SK-N-SH (cell line): Measurements from ENCODE around the gene CXXC1. TPM values are rescaled to one million over a fixed set of nuclear protein-coding genes. Genes with fewer than 3 reads are reported as not detected.

Source experiments
- CTCF ChIA-PET: fragments of 300-600, 350-600 bp; formaldehyde crosslinking; extraction: SDS; loops from one replicate; lab custom pipeline; 2021; lab: Yijun Ruan, JAX
- POLR2A ChIA-PET: fragments of 350-600 bp; sonication (Branson Sonifier 250); formaldehyde crosslinking; extraction: SDS; loops from one replicate; lab custom pipeline; 2020; ENCODE audit warnings: antibody characterized with exemption, inconsistent platforms; lab: Yijun Ruan, JAX
- DNase-seq: peaks from one replicate; pipeline ENCODE4 v3.0.0; 2012
- H2AFZ ChIP-seq: fragments of 200-600 bp; sonication (generic); 2 replicates; pipeline ENCODE4 v1.8.1; 2016; ENCODE audit warnings: antibody characterized with exemption, mild to moderate bottlenecking, low read depth
- H3F3A ChIP-seq: fragments of 200-600 bp; sonication (generic); replicated peaks from 2 replicates; pipeline ENCODE3; 2016; ENCODE audit warnings: antibody characterized with exemption, mild to moderate bottlenecking; ENCODE audit not compliant: insufficient read depth
- H3K27ac ChIP-seq, 2 experiments: fragments of 200-500 bp in 1 of 2; fragments of 200-600 bp in 1 of 2; sonication (Bioruptor generic) in 1 of 2; sonication (generic), shearing (Covaris generic) in 1 of 2; 2 replicates each; pipeline versions ENCODE4 v1.5.1 to v1.6.1; 2014 to 2016; ENCODE audit warnings: low read depth in 2 of 2, inconsistent platforms in 1 of 2, low read length in 1 of 2, mild to moderate bottlenecking in 1 of 2, mixed read lengths in 1 of 2
- H3K27me3 ChIP-seq: fragments of 200-600 bp; sonication (generic), shearing (Covaris generic); 2 replicates; pipeline ENCODE4 v1.6.1; 2016; ENCODE audit warnings: mixed run types; ENCODE audit not compliant: insufficient read depth
- H3K36me3 ChIP-seq, 2 experiments: fragments of 200-500 bp in 1 of 2; fragments of 200-600 bp in 1 of 2; sonication (Bioruptor generic) in 1 of 2; sonication (generic) in 1 of 2; replicated peaks in 1 of 2; 2 replicates each; pipeline versions ENCODE3 to v1.5.1; 2014 to 2016; ENCODE audit warnings: low read length in 1 of 2, mild to moderate bottlenecking in 1 of 2; ENCODE audit not compliant: insufficient read depth in 2 of 2, control insufficient read depth in 1 of 2
- H3K4me1 ChIP-seq, 2 experiments: fragments of 200-500 bp in 1 of 2; fragments of 200-600 bp in 1 of 2; sonication (Bioruptor generic) in 1 of 2; sonication (generic), shearing (Covaris generic) in 1 of 2; 2 replicates each; pipeline versions ENCODE4 v1.5.1 to v1.6.1; 2014 to 2016; ENCODE audit warnings: low read depth in 1 of 2, low read length in 1 of 2, mixed run types in 1 of 2; ENCODE audit not compliant: insufficient read depth in 2 of 2, control insufficient read depth in 1 of 2
- H3K4me2 ChIP-seq: fragments of 200-600 bp; sonication (generic), shearing (Covaris generic); 2 replicates; pipeline ENCODE4 v1.6.1; 2017; ENCODE audit warnings: mixed run types
- H3K4me3 ChIP-seq, 2 experiments: fragments of 200-500 bp in 1 of 2; fragments of 200-600 bp in 1 of 2; sonication (Bioruptor generic) in 1 of 2; sonication (generic), shearing (Covaris generic) in 1 of 2; 2 replicates each; pipeline versions ENCODE4 v1.5.1 to v1.8.1; 2014 to 2016; ENCODE audit warnings: low read depth in 2 of 2, inconsistent platforms in 1 of 2, low read length in 1 of 2, mild to moderate bottlenecking in 1 of 2, mixed read lengths in 1 of 2, moderate library complexity in 1 of 2
- H3K79me2 ChIP-seq: fragments of 200-600 bp; sonication (generic); 2 replicates; pipeline ENCODE4 v1.8.1; 2017; ENCODE audit warnings: mild to moderate bottlenecking; ENCODE audit not compliant: insufficient read depth
- H3K9ac ChIP-seq: fragments of 200-600 bp; sonication (generic); 2 replicates; pipeline ENCODE4 v1.6.1; 2017; ENCODE audit warnings: mixed run types
- H3K9me2 ChIP-seq: fragments of 200-600 bp; sonication (generic); 2 replicates; pipeline ENCODE4 v1.6.1; 2017; ENCODE audit warnings: mixed run types
- H3K9me3 ChIP-seq: fragments of 200-600 bp; sonication (generic); 2 replicates; pipeline ENCODE4 v1.6.1; 2017; ENCODE audit warnings: mixed run types, mild to moderate bottlenecking, moderate library complexity
- H4K20me1 ChIP-seq: fragments of 200-600 bp; sonication (generic); 2 replicates; pipeline ENCODE4 v1.6.1; 2017; ENCODE audit warnings: mild to moderate bottlenecking, mixed run types; ENCODE audit not compliant: insufficient read depth
- CHD2 ChIP-seq: fragments of 150-350 bp; IDR thresholded peaks from 2 replicates; pipeline ENCODE4 v1.6.1; 2018; ENCODE audit warnings: low read length; ENCODE audit not compliant: partially characterized antibody
- ELF1 ChIP-seq: IDR thresholded peaks from 2 replicates; pipeline ENCODE4 v1.4.0; 2012
- EP300 ChIP-seq, 2 experiments: IDR thresholded peaks; 2 replicates each; pipeline versions ENCODE4 v1.4.0 to v1.6.1; 2012; ENCODE audit warnings: borderline replicate concordance in 1 of 2, low read depth in 1 of 2, low read length in 1 of 2
- FOXJ3 ChIP-seq: sonication (generic); formaldehyde crosslinking; IDR thresholded peaks from 2 replicates; pipeline ENCODE4 v1.5.1; 2020; ENCODE audit warnings: mild to moderate bottlenecking, missing genetic modification reagents
- FOXM1 ChIP-seq: IDR thresholded peaks from 2 replicates; pipeline ENCODE4 v1.4.0; 2012; ENCODE audit warnings: low read depth, mild to moderate bottlenecking
- GABPA ChIP-seq: IDR thresholded peaks from 2 replicates; pipeline ENCODE4 v1.4.0; 2012; ENCODE audit warnings: low read depth, mild to moderate bottlenecking
- MAX ChIP-seq: IDR thresholded peaks from 2 replicates; pipeline ENCODE4 v1.4.0; 2012; ENCODE audit warnings: low read depth
- MEF2A ChIP-seq: IDR thresholded peaks from 2 replicates; pipeline ENCODE4 v1.4.0; 2012; ENCODE audit warnings: low read depth, borderline replicate concordance
- MXI1 ChIP-seq: IDR thresholded peaks from 2 replicates; pipeline ENCODE4 v1.6.1; 2012; ENCODE audit warnings: mild to moderate bottlenecking, low read depth, low read length, improper control_type of control experiment
- NRF1 ChIP-seq: IDR thresholded peaks from 2 replicates; pipeline ENCODE4 v1.6.1; 2012; ENCODE audit warnings: low read depth, mild to moderate bottlenecking, low read length
- RFX5 ChIP-seq: IDR thresholded peaks from 2 replicates; pipeline ENCODE4 v1.6.1; 2012; ENCODE audit warnings: mild to moderate bottlenecking, improper control_type of control experiment, low read length
- SIN3A ChIP-seq: IDR thresholded peaks from 2 replicates; pipeline ENCODE4 v1.6.1; 2012; ENCODE audit warnings: low read depth, mild to moderate bottlenecking, low read length, moderate library complexity, borderline replicate concordance
- TAF1 ChIP-seq: IDR thresholded peaks from 2 replicates; pipeline ENCODE4 v1.6.1; 2012; ENCODE audit warnings: low read depth, mild to moderate bottlenecking, low read length, moderate library complexity, borderline replicate concordance
- TCF12 ChIP-seq: IDR thresholded peaks from 2 replicates; pipeline ENCODE4 v1.4.0; 2012
- YY1 ChIP-seq: IDR thresholded peaks from 2 replicates; pipeline ENCODE4 v1.4.0; 2012; ENCODE audit warnings: low read depth, mild to moderate bottlenecking
- WGBS: methylation state at CpG from one replicate; pipeline ENCODE4 v1.1.6; 2017; ENCODE audit warnings: low lambda C conversion rate; 5-methylcytosine and 5-hydroxymethylcytosine counted together
- polyA plus RNA-seq, 3 experiments: library from polyadenylated mRNA; depleted of rRNA; stranded (reverse); fragments of >200 nt; gene quantifications; 2 replicates each; pipeline ENCODE4 v1.2.3, GENCODE V29; 2012
- TF ChIP-seq, protein P1 (sequence below): fragments of 150-350 bp; IDR thresholded peaks from 2 replicates; pipeline ENCODE4 v1.6.1; 2016; ENCODE audit warnings: mild to moderate bottlenecking, low read depth, low read length
- TF ChIP-seq, protein P2 (sequence below): fragments of 200-600 bp; sonication (generic); IDR thresholded peaks from 2 replicates; pipeline ENCODE4 v1.6.1; 2017; ENCODE audit warnings: antibody characterized with exemption, mild to moderate bottlenecking, moderate library complexity
- TF ChIP-seq, protein P3 (sequence below): IDR thresholded peaks from 2 replicates; pipeline ENCODE4 v1.4.0; 2012; ENCODE audit warnings: low read depth, borderline replicate concordance
- TF ChIP-seq, protein P4 (sequence below): IDR thresholded peaks from 2 replicates; pipeline ENCODE4 v1.4.0; 2012; ENCODE audit warnings: low read depth, borderline replicate concordance

CXXC1 gene
- polyA plus RNA-seq, 1 of the 3 experiments (the other 2 are of a cell fraction): 128 TPM

- TF ChIP-seq MEF2A (no peak), YY1 (no peak), FOXJ3 (CRISPR knock-in tag) (no peak), MAX (no peak)
- TF ChIP-seq, protein P1, sequence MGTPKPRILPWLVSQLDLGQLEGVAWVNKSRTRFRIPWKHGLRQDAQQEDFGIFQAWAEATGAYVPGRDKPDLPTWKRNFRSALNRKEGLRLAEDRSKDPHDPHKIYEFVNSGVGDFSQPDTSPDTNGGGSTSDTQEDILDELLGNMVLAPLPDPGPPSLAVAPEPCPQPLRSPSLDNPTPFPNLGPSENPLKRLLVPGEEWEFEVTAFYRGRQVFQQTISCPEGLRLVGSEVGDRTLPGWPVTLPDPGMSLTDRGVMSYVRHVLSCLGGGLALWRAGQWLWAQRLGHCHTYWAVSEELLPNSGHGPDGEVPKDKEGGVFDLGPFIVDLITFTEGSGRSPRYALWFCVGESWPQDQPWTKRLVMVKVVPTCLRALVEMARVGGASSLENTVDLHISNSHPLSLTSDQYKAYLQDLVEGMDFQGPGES: no peak
- H3K79me2 ChIP-seq: peaks cover 49% of the 10 kb centered on the region
- 76% methylated on average over 8 of the region's 35 CpGs for WGBS
- H3K9ac ChIP-seq: peak overlapping the region; percentile 76; the same call in 1 of the 2 replicates
- H3K36me3 ChIP-seq: peaks cover 32 to 68% of the 10 kb centered on the region in 2 experiments
- peak overlapping the region; percentile 92 for H3K4me2 ChIP-seq
- 0 out of 2 replicates have a peak, but pooled peaks cover 6% of the 10 kb centered on the region for H4K20me1 ChIP-seq
- peaks cover 14 to 31% of the 10 kb centered on the region in 2 experiments; a peak in 3 of 4 replicates for H3K4me1 ChIP-seq
- POLR2A ChIA-PET: interaction anchor here (0.8 to 1.8 kb wide), 4 partner anchors 9 to 16 kb away, joined by 3 to 11 read pairs (median 4); partner anchors contain the start of gene CFAP53
- peak overlapping the region; percentile 90 for H2AFZ ChIP-seq
- no peaks in the 10 kb centered on the region for H3K9me2 ChIP-seq
- CTCF ChIA-PET: interaction anchor here (1.1 to 4.6 kb wide), 4 partner anchors 16 to 424 kb away, joined by 3 to 23 read pairs (median 4); no protein-coding TSS in a partner anchor
- no peak for DNase-seq
- no peaks in the 10 kb centered on the region for H3K9me3 ChIP-seq
- no peaks in the 10 kb centered on the region for H3K27me3 ChIP-seq
- peaks cover 4% of the 10 kb centered on the region for H3F3A ChIP-seq
- peak overlapping the region; percentile 75 to 95 for H3K27ac ChIP-seq
- H3K4me3 ChIP-seq: peak overlapping the region; percentile 86 to 99
These were observed 5.4 kb downstream of the CXXC1 start for GRCh38 chr18:50281972-50282520.

DNA sequence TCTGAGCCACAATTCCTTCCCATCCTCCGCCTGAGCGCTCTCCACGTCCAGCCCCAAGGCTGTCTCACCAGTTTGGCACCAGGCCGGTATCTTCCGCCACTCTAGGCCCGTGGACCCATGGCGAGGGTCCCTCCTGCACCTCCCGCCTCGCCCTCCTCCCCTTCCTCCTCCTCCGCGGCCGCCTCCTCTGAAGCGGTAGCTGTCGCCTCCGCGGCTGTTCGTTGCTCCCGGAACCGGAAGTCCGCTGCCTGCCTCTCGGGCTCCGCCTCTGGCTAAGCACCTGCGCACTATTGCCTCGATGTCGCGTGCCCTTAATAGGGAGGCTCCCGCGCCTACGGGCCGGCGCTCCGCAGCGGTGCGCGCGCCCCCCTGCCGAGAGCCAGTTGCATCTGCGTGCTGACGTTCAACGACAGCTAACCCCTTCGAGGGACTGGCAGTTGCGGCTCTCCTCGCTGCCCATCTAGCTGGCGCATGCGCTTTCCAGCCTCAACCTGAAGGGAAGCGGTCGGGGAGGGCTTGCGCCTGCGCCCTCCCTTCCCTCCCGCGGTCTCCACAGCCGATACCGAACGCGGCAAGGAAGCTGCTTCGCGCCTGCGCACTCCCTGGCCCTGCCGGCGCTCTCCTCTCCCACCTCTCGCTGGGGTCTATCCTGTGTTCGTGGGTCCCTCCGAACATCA, 6.1 kb downstream of the CXXC1 start, which contains the start of gene MBD1:
Gene MBD1, minus strand, starts transcription at position 229 of the 677 bp plus-strand sequence. CDS start 1,531 bp downstream, outside the sequence.
- Histone ChIP-seq H3K79me2 (peaks cover 47% of the 10 kb centered on the region), H3K4me1 (peaks cover 14 to 29% of the 10 kb centered on the region in 2 experiments; a peak in 3 of 4 replicates), H3K36me3 (peaks cover 38 to 74% of the 10 kb centered on the region in 2 experiments), H4K20me1 (0 out of 2 replicates have a peak, but pooled peaks cover 6% of the 10 kb centered on the region), H3K9me3 (no peaks in the 10 kb centered on the region), H3K27ac (peak within 1 kb of the TSS; percentile 75 to 95), H3K9ac (peak within 1 kb of the TSS; percentile 76), H2AFZ (peak within 1 kb of the TSS; percentile 90), H3K4me2 (peak within 1 kb of the TSS; percentile 92), H3K27me3 (no peaks in the 10 kb centered on the region), H3K4me3 (peak within 1 kb of the TSS; percentile 86 to 99), H3F3A (peaks cover 4% of the 10 kb centered on the region), H3K9me2 (no peaks in the 10 kb centered on the region)
- ChIA-PET CTCF (interaction anchor here (1.1 to 4.6 kb wide), 5 partner anchors 15 to 423 kb away, joined by 3 to 23 read pairs (median 4); partner anchors contain the start of gene CFAP53), POLR2A (interaction anchor here (0.7 to 1.8 kb wide), 5 partner anchors 8 to 16 kb away, joined by 3 to 11 read pairs (median 4); partner anchors contain the start of gene CFAP53)
- peak; percentile 99 for DNase-seq
- under 1% methylated on average over 24 of the region's 63 CpGs for WGBS
- TF ChIP-seq RFX5: no peak
- peak; percentile 65 for TF ChIP-seq TAF1
- TF ChIP-seq SIN3A: peak; percentile 74; the same call in 1 of the 2 replicates
- TF ChIP-seq YY1: peak; percentile 88
- peak; percentile 74; the same call in 1 of the 2 replicates for TF ChIP-seq MXI1
- TF ChIP-seq NRF1: peak; percentile 95
- TF ChIP-seq, protein P2, sequence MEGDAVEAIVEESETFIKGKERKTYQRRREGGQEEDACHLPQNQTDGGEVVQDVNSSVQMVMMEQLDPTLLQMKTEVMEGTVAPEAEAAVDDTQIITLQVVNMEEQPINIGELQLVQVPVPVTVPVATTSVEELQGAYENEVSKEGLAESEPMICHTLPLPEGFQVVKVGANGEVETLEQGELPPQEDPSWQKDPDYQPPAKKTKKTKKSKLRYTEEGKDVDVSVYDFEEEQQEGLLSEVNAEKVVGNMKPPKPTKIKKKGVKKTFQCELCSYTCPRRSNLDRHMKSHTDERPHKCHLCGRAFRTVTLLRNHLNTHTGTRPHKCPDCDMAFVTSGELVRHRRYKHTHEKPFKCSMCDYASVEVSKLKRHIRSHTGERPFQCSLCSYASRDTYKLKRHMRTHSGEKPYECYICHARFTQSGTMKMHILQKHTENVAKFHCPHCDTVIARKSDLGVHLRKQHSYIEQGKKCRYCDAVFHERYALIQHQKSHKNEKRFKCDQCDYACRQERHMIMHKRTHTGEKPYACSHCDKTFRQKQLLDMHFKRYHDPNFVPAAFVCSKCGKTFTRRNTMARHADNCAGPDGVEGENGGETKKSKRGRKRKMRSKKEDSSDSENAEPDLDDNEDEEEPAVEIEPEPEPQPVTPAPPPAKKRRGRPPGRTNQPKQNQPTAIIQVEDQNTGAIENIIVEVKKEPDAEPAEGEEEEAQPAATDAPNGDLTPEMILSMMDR: no peak
- TF ChIP-seq, protein P3, sequence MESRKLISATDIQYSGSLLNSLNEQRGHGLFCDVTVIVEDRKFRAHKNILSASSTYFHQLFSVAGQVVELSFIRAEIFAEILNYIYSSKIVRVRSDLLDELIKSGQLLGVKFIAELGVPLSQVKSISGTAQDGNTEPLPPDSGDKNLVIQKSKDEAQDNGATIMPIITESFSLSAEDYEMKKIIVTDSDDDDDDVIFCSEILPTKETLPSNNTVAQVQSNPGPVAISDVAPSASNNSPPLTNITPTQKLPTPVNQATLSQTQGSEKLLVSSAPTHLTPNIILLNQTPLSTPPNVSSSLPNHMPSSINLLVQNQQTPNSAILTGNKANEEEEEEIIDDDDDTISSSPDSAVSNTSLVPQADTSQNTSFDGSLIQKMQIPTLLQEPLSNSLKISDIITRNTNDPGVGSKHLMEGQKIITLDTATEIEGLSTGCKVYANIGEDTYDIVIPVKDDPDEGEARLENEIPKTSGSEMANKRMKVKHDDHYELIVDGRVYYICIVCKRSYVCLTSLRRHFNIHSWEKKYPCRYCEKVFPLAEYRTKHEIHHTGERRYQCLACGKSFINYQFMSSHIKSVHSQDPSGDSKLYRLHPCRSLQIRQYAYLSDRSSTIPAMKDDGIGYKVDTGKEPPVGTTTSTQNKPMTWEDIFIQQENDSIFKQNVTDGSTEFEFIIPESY: peak; percentile 51; the same call in 1 of the 2 replicates
- TF ChIP-seq GABPA: peak; percentile 99
- TF ChIP-seq FOXM1: no peak
- peak; percentile 89 for TF ChIP-seq ELF1
- peak; percentile 71 for TF ChIP-seq CHD2
- TF ChIP-seq, protein P4, sequence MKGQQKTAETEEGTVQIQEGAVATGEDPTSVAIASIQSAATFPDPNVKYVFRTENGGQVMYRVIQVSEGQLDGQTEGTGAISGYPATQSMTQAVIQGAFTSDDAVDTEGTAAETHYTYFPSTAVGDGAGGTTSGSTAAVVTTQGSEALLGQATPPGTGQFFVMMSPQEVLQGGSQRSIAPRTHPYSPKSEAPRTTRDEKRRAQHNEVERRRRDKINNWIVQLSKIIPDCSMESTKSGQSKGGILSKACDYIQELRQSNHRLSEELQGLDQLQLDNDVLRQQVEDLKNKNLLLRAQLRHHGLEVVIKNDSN: peak; percentile 27; the same call in 1 of the 2 replicates
- TF ChIP-seq EP300 (IDR thresholded peaks at IDR 0.05; ENCODE audit: borderline replicate concordance in 1 of 2, low read depth in 1 of 2, low read length in 1 of 2): no peak
- peak; percentile 32; the same call in 1 of the 2 replicates for TF ChIP-seq TCF12
